Activated T-cell treated with anti-CD3 and anti-CD28 coated beads, Interleukin-2, amount 50 U/mL, for 1 hour (primary cell): ENCODE measurements around the gene SIRPA.
A peak's percentile ranks its signal among the peaks of the same experiment; 100 is the strongest.

Experiments
- DNase-seq: peaks from one replicate; pipeline ENCODE4 v3.0.0-alpha.2; 2020

The SIRPA gene

GRCh38 chr20:1953621-1954020 lies 58.4 kb downstream of the SIRPA start:
- no peak for DNase-seq

DNA sequence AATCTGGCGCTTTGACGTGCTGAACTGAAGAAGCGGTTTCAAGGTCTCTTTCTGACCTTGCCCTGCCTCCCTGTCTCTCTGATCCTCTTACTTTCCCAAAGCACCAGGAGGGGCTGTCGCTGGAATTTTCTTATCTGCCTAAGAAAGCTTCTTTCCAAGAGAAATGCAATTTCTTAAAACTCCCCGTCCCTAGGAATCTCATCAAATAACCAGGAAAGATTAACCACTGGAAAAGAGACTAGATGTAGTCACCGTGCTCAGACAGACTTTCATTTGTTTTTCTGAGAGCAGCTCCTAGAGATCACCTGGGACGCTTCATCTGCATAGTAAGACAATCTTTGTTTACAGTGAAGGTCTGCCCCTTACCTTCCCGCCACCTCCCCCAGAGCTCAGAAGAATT lies 60.0 kb downstream of the SIRPA start:
- no peak for DNase-seq

- no peak for DNase-seq
These were observed 63.2 kb downstream of the SIRPA start for GRCh38 chr20:1958426-1958825.

GRCh38 chr20:1959156-1959555 lies 63.9 kb downstream of the SIRPA start:
- no peak for DNase-seq

DNA sequence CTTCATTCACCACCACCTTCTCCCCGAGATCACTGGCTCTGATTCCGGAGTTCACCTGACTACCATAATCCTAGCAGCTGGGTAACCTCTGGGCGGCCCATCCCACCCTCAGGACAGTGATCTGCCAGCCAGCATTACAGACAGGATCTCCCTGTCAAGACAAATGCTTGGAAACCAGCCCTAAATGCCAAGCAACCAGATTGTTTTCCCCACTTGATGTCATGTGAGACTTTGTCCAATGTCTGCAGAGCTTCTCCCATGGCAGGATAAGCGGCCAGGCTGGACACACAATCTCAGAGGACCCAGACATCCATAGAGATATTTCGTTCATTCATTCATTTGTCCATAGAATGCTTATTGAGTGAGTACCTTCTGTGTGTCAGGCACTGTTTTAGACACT lies 66.2 kb downstream of the SIRPA start:
- no peak for DNase-seq

DNA sequence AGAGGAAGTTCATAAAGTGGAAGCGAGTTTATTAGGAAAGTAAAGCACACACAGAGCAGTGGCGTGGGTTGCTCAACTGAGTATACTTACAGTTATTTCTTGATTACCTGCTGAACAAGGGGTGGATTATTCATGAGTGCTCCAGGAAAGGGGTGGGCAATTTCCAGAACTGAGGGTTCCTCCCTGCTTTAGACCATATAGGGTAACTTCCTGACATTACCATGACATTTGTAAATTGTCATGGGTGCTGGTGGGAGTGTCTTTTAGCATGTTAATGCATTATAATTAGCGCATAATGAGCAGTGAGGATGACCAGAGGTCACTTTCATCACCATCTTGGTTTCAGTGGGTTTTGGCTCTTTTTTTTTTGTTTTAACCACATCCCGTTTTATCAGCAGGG lies 68.9 kb downstream of the SIRPA start:
- DNase-seq: no peak

- DNase-seq: no peak
These were observed 69.6 kb downstream of the SIRPA start for GRCh38 chr20:1964659-1965405.

- peak; percentile 75 for DNase-seq
These were observed 70.5 kb downstream of the SIRPA start for GRCh38 chr20:1965520-1966351.

DNA sequence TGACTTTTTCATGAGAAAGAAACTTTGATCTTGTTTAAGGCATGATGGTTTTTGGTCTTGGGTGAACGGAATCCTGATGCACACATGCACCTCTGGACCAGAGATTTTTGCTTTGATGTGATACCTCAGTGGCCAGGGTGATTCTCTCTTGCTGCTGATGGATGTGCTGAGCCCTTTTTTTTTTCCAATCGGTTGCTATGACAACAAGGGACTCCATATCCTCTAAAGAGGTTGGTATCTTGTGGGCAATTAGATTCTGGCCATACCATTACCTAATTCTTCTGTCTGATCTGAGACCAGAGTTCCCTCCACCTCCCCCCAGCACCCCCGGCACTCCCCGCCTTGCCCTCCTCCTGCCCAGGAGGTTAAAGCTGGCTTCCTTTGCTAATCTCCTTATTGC lies 73.8 kb downstream of the SIRPA start:
- no peak for DNase-seq

DNA sequence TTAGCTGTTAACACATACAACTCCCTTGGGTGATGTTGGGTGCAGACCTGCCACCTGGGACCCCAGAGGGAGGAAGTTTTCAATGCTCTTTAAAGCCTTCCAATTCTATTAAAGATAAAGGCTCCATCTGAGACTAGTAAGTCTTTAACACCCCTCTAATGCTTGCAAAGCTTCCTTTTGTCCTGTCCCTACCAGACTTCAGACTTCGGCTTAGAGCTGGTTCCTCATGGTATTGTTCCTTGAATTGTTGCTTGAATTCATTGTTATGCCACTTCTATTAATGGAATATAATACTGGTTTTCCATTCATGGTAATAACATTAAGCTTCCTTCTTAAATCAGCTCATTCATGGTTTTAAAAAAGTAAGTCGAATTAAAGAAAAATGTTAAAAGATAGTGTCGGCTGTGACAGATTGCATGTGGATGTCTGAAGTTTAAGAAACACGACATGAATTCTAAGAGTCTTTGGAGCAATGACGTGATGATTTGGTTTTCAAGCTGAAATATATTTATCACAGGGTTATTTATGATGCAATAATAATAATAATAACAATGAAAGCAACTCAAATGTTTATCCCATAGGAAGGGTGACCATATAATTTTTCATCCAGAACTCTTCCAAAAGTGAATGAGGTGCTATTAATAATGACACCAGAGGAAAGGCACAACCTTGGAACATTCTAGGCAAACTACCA lies 76.8 kb downstream of the SIRPA start:
- no peak for DNase-seq

- DNase-seq: no peak
These were observed 78.6 kb downstream of the SIRPA start for GRCh38 chr20:1973601-1974440.

GRCh38 chr20:1975291-1975690 lies 80.1 kb downstream of the SIRPA start:
- no peak for DNase-seq

- no peak for DNase-seq
These were observed 84.0 kb downstream of the SIRPA start for GRCh38 chr20:1979106-1979778.

DNA sequence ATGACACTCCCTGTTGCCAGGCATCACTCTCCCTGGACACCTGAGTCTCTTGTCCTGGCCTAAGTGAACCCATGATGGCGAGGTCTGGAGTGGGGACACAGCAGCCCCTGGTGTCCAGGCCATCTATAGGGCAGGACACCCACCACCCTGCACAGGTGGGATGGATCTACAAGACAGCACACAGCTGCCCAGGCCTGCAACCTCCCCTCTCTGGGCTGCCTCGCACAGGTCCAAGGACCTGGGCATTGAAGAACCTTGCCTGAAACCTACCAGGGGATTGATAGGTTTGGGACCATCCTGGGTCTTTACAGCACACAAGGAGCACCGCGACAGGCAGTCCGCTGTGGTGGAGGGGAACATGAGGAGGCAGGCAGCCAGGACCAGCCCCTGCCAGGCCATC lies 87.5 kb downstream of the SIRPA start:
- DNase-seq: no peak

DNA sequence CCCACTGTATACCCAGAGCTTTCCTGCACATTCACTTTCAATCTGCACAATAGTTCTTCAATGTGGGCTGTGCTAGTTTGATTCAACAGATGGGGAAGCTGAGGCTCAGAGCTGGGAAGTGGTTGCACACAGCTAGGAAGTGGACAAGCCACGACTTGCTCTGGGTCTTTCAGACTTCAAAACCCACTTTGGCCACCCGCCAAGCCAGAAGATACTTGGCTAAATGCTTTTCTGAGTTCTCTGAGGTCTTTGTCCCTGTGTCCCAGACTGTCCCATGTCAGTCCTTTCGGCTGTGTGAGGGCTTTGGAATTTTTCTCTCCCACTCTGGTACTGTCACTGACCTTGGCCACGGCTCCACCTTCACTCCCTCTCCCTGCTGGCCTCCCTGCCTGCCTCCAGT lies 88.1 kb downstream of the SIRPA start:
- no peak for DNase-seq

GRCh38 chr20:1987826-1988225 lies 92.6 kb downstream of the SIRPA start:
- DNase-seq: no peak
